GM19455 (cell line): ENCODE measurements around the gene SLC51A.
"Not testable (repeated sequence)": the region's sequence is repeated elsewhere in the genome, so short reads cannot be mapped to it uniquely, and the experiment has no call there.

Source experiments
- ATAC-seq: cut with Tn5 transposase; IDR thresholded peaks from one replicate; pipeline ENCODE4 v1.9.1; 2021; ENCODE audit not compliant: unreplicated experiment

SLC51A gene

DNA sequence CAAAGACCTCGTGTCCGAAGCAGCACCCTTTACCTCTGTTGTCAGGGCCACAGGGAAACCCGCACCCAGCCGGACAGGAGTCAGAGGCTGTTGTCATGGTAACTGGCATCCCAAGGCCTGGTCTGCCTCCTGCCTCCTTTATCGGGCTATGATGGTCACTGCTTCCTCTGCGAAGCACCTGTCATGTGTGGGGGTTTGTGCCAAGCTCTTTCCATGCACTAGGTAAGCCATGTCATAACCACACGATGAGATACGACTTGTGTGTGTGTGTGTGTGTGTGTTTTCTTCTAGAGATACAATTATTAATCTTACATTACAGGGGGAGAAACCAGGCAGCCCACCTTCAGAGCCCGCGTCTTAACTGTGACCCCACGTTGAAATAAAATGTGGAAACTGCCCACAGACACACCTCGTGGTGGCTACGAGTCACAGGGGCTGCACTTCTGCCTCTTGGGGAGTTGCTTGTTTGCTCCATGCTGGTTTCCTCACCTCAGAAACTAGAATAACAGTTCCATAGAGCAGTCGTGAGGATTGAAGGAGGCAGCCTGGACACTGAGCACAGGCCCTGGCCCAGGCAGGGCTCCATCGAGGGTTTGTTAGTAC, 23.1 kb upstream of the SLC51A start:
- ATAC-seq, result no peak

GRCh38 chr3:196193736-196194541, 22.4 kb upstream of the SLC51A start:
- ATAC-seq, result no peak

GRCh38 chr3:196194542-196194915, 21.8 kb upstream of the SLC51A start:
- ATAC-seq, result no peak

DNA sequence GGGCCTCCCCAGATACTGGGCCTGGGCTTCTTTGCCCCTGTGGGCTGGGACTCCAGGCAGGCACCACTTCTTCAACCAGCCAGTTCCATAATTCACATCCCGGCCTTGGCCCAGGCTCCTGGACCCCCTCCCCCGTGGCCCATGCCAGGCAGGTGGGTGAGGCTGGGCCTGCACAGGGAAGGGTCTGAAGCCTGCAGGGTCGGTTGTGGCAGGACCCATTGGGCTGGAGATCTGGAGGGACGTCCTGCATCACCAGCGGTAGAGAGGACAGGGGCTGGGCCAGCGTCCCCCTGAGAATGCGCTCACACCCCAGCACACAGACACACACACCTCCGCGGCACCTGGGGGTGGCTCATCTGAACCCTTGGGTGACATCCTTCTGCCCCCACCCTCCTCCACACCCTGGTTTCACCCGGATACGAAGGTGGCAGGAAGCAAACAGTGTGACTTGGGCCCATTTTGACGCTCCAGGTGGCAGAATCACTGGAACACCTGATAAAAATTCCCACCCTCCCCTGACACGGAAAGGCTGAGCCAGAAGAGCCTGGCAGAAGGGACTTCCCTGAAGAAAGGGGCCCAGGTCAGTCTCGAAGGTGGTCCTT, 20.6 kb upstream of the SLC51A start:
- no peak for ATAC-seq

- ATAC-seq, result no peak
Measured at GRCh38 chr3:196197524-196197923, 18.8 kb upstream of the SLC51A start.

GRCh38 chr3:196198081-196198675, 18.2 kb upstream of the SLC51A start:
- no peak for ATAC-seq

DNA sequence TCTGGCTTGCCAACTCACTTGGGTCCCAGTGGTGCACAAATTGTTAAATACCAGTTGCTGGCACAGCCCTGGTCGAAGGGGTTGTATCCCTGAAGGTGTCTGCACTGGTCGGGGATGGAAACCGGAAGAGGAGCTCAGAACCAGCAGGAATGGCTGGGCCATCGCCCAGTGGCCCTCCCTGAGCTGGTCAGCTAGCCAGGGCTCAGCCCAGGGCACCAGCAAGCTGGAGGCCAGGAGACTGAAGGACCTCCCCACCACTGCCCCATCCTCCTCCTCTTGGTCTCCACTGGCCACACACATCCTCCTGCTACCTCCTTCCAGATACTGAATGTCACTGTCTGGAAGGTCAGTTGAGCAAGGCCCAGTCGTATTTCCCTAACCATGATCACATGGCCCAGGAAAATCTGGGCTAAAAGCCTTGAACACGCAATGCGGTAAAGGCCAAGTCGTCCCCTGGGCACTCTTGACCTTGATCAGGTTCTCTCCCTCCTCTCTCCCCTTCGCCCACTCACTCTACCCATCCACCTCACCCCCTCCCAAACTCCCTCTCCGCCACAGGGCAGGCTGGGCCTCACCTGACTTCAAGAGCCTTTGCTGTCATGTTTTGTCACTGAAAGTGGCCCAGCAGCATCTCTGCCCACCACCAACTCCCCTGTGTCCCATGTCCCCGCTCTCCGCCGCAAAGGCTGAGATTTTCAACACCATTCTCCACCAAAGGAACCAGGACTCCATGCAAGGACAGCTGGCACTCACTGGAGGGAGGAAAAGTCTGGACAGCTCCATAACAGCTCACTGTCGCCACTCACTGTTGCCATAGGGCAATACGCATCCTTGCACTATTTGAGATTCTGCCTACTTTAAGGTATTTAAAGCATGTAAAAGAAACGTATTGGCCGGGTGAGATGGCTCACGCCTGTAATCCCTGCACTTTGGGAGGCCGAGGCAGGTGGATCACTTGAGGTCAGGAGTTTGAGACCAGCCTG, 17.3 kb upstream of the SLC51A start:
- no peak for ATAC-seq

GRCh38 chr3:196202516-196202970, 13.8 kb upstream of the SLC51A start:
- no peak for ATAC-seq

GRCh38 chr3:196203846-196204245, 12.5 kb upstream of the SLC51A start:
- no peak for ATAC-seq

DNA sequence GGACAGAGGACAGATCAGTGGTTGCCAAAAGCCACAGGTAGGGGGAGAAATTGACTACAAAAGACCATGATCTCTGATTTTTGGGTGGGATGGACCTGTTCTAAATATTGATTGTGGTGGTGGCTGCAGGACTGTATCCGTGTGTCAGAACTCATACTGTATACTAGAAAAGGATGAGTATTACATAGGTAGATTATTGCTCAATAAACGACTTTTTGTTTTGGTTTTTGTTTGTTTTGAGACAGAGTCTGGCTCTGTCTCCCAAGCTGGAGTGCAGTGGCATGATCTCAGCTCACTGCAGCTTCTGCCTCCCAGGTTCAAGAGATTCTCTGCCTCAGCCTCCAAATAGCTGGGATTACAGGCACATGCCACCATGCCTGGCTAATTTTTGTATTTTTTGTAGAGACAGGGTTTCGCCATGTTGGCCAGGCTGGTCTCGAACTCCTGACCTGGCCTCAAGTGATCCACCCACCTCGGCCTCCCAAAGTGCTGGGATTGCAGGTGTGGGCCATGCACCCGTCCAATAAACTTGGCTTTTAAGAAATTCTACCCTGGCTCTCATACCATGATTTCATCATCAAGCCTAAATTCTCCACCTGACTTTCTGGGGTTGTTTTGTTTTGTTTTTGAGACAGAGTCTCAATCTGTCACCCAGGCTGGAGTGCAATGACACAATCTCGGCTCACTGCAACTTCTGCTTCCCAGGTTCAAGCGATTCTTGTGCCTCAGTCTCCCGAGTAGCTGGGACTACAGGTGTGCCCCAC, 10.7 kb upstream of the SLC51A start:
- not testable (repeated sequence) for ATAC-seq

GRCh38 chr3:196207159-196207832, 9.0 kb upstream of the SLC51A start:
- ATAC-seq, result no peak

DNA sequence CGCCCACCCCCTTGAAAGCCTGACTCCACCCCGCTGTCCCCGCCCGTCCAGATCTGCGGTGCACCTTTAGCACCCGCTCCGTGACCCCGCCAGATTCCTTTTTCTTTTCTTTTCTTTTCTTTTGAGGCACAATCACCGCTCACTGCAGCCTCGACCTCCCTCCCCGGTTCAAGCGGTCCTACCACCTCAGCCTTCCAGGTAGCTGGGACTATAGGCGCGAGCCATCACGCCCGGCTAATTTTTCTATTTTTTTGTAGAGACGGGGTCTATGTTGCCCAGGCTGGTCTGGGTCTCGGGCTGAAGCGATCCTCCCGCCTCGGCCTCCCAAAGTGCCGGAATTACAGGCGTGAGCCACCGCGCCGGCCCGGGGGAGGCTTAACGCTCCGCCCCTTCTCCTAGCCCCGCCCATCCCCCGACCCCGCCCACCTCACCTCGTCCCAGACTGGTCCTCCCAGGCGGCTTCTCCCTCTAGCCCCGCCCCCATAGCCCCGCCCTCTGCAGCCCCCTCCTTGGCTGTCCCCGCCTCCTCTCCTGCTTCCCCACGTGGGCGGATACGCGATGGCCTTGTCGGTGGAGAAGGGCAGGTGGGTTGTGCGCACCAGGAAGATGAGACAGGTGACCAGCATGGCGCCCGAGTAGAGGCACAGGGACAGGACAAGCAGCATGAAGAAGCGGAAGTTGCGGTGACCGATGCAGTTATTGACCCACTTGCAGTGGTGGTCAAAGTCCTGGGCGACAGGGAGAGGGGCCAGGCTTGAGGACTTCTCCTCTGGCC, 8.3 kb upstream of the SLC51A start:
- no peak for ATAC-seq

DNA sequence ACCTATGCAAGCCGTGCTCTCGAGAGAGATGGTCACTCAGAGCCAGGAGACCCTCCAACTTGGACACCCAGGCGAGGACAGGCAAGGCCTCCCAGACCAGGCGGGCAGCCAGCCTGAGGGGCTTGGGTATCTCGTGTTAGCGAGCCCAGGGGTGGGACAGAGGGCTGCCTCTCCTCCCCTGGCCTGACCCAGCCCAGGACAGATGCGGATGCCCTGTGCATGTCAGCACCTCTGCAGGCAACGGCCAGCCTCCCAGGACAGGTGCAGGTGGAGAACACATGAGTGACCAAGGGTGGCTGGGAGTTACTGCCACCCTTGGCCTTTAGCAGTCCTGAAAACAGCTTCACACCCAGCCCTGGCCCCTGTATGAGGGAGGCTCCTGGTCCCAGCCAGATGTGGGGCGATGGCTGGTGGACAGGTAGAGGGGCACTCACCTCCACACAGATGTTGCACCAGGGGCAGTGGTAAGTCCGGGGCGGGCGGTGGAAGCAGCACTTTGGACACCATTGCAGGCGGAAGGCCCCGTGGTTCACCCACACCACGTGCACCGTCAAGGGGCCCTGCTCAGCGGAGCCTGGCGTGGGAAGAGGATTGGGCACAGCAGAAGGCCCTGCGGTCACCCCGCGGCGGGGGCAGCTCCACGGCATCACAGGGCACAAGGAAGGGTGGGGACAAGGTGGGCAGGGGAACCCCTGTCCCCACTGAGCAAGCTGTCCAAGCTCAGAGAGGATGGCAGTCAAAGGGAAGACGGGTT, 7.2 kb upstream of the SLC51A start:
- no peak for ATAC-seq

GRCh38 chr3:196209944-196210672, 6.2 kb upstream of the SLC51A start:
- ATAC-seq, result not testable (repeated sequence)

- ATAC-seq, result no peak
Measured at GRCh38 chr3:196210673-196211556, 5.4 kb upstream of the SLC51A start, which contains the start of gene ZDHHC19. Gene ZDHHC19, minus strand, starts transcription at chr3:196211400. Its CDS starts 85 bp downstream, at chr3:196211315.
